A549 (cell line): ENCODE measurements around the gene RTEL1. TPM values are rescaled to one million over a fixed set of nuclear protein-coding genes. Genes with fewer than 3 reads are reported as not detected.

ENCODE experiments used
- ATAC-seq, 2 experiments: fragments of 200-7000 bp in 1 of 2; fragments of >200 bp in 1 of 2; cut with Nextera tagmentation in 1 of 2; cut with Tn5 transposase in 1 of 2; 3 replicates each; pipeline versions ENCODE4 v1.8.0 to v1.9.1; 2018 to 2020; ENCODE audit warnings: mild to moderate bottlenecking in 1 of 2, moderate library complexity in 1 of 2
- CTCF ChIA-PET: fragments of 300-600 bp; sonication (Branson Sonifier 250); formaldehyde crosslinking; extraction: SDS; loops from one replicate; lab custom pipeline; 2021; ENCODE audit warnings: antibody characterized with exemption, inconsistent platforms; lab: Yijun Ruan, JAX
- POLR2A ChIA-PET: fragments of 350-600 bp; formaldehyde crosslinking; extraction: SDS; loops from one replicate; lab custom pipeline; 2021; ENCODE audit warnings: antibody characterized with exemption, inconsistent platforms; lab: Yijun Ruan, JAX
- DNase-seq, 2 experiments: peaks; one replicate each; pipeline versions ENCODE4 v3.0.0 to v3.0.0-alpha.2; 2011 to 2016; ENCODE audit warnings: low read depth in 1 of 2, low spot score in 1 of 2
- FAIRE-seq: peaks from 2 replicates; lab custom pipeline; 2011; peaks lifted over from hg19 to GRCh38; lab: Jason Lieb, UNC
- H3K27ac ChIP-seq, 2 experiments: fragments of >200 bp; sonication (Bioruptor Twin); formaldehyde crosslinking; 3 replicates each; pipeline ENCODE4 v1.5.1; 2016 to 2017
- H3K4me1 ChIP-seq: fragments of >200 bp; sonication (Bioruptor Twin); formaldehyde crosslinking; 3 replicates; pipeline ENCODE4 v1.6.1; 2016
- H3K4me2 ChIP-seq: fragments of >200 bp; sonication (Bioruptor Twin); formaldehyde crosslinking; 3 replicates; pipeline ENCODE4 v1.6.1; 2016
- H3K4me3 ChIP-seq: fragments of >200 bp; sonication (Bioruptor Twin); formaldehyde crosslinking; 3 replicates; pipeline ENCODE4 v1.5.1; 2016
- H3K9me3 ChIP-seq: fragments of >200 bp; sonication (Bioruptor Twin); formaldehyde crosslinking; 3 replicates; pipeline ENCODE4 v1.6.1; 2016
- EHF ChIP-seq: fragments of 250-450 bp; sonication (Bioruptor Pico); IDR thresholded peaks from 2 replicates; pipeline ENCODE4 v1.5.0; 2020; ENCODE audit warnings: mild to moderate bottlenecking
- FOSB ChIP-seq: fragments of 250-450 bp; sonication (Bioruptor Pico); IDR thresholded peaks from 2 replicates; pipeline ENCODE4 v1.5.0; 2020; ENCODE audit warnings: mild to moderate bottlenecking, moderate library complexity
- HEYL ChIP-seq: fragments of 250-450 bp; sonication (Bioruptor Pico); IDR thresholded peaks from 2 replicates; pipeline ENCODE4 v1.8.0; 2021; ENCODE audit warnings: mild to moderate bottlenecking, moderate library complexity
- JUN ChIP-seq, 2 experiments: fragments of >200 bp; sonication (Bioruptor Twin); formaldehyde crosslinking; IDR thresholded peaks; 2 replicates in 1 of 2; 3 replicates in 1 of 2; pipeline ENCODE4 v1.6.1; 2016 to 2017
- NFE2L2 ChIP-seq: fragments of 150-350 bp; conservative IDR thresholded peaks from 2 replicates; pipeline ENCODE4 v1.6.1; 2014; ENCODE audit warnings: low read length
- PHF8 ChIP-seq: fragments of 200-600 bp; sonication (generic); IDR thresholded peaks from 2 replicates; pipeline ENCODE4 v1.6.1; 2016; ENCODE audit warnings: low read depth, mild to moderate bottlenecking, antibody characterized with exemption, moderate library complexity, borderline replicate concordance
- POLR2A ChIP-seq: IDR thresholded peaks from 2 replicates; pipeline ENCODE4 v1.6.1; 2012; ENCODE audit warnings: mild to moderate bottlenecking, low read length
- RAD21 ChIP-seq, 2 experiments: fragments of >200 bp in 1 of 2; sonication (Bioruptor Twin) in 1 of 2; formaldehyde crosslinking in 1 of 2; IDR thresholded peaks in 1 of 2; conservative IDR thresholded peaks in 1 of 2; 2 replicates in 1 of 2; 3 replicates in 1 of 2; pipeline ENCODE4 v1.6.1; 2012 to 2018; ENCODE audit warnings: inconsistent platforms in 1 of 2
- RCOR1 ChIP-seq: fragments of 150-350 bp; IDR thresholded peaks from 2 replicates; pipeline ENCODE4 v1.6.1; 2014; ENCODE audit warnings: antibody characterized with exemption, low read length, low read depth
- SMC3 ChIP-seq: fragments of >200 bp; sonication (Bioruptor Twin); formaldehyde crosslinking; IDR thresholded peaks from 3 replicates; pipeline ENCODE4 v1.6.1; 2018; ENCODE audit warnings: inconsistent platforms
- SREBF2 ChIP-seq: fragments of 450-650 bp; IDR thresholded peaks from 2 replicates; pipeline ENCODE4 v1.6.1; 2014; ENCODE audit warnings: mild to moderate bottlenecking, moderate library complexity
- TFCP2L1 ChIP-seq: fragments of 250-450 bp; sonication (Bioruptor Pico); IDR thresholded peaks from 2 replicates; pipeline ENCODE4 v1.5.0; 2021; ENCODE audit warnings: mild to moderate bottlenecking
- ZC3H11A ChIP-seq: fragments of 450-650 bp; IDR thresholded peaks from 2 replicates; pipeline ENCODE4 v1.6.1; 2014; ENCODE audit warnings: antibody characterized with exemption, mild to moderate bottlenecking
- WGBS: methylation state at CpG from one replicate; pipeline ENCODE4 v1.1.6; 2017; ENCODE audit errors: missing lambda C conversion rate; 5-methylcytosine and 5-hydroxymethylcytosine counted together
- polyA plus RNA-seq, 4 experiments: library from polyadenylated mRNA; depleted of rRNA in 3 of 4; stranded (reverse); fragments of >200 nt; fragmentation: RNase III in 1 of 4; extraction: RNeasy Plus Mini Kit Qiagen cat#74134 plus additional on column Dnase treatment in 1 of 4; gene quantifications; 2 replicates in 3 of 4; 3 replicates in 1 of 4; pipeline ENCODE4 v1.2.3, GENCODE V29; 2011 to 2017
- TF ChIP-seq, protein P1 (sequence below): IDR thresholded peaks from 2 replicates; pipeline ENCODE4 v1.6.1; 2012; ENCODE audit warnings: low read depth, borderline replicate concordance
- TF ChIP-seq, protein P2 (sequence below): fragments of 200-600 bp; sonication (generic); IDR thresholded peaks from 2 replicates; pipeline ENCODE4 v1.6.1; 2016; ENCODE audit warnings: antibody characterized with exemption, mild to moderate bottlenecking, moderate library complexity
- TF ChIP-seq, protein P3 (sequence below): IDR thresholded peaks from 2 replicates; pipeline ENCODE4 v1.6.1; 2012

The RTEL1 gene
- polyA plus RNA-seq, 2 of the 4 experiments (the other 2 are of a cell fraction) = 11.3 to 12.6 TPM

DNA sequence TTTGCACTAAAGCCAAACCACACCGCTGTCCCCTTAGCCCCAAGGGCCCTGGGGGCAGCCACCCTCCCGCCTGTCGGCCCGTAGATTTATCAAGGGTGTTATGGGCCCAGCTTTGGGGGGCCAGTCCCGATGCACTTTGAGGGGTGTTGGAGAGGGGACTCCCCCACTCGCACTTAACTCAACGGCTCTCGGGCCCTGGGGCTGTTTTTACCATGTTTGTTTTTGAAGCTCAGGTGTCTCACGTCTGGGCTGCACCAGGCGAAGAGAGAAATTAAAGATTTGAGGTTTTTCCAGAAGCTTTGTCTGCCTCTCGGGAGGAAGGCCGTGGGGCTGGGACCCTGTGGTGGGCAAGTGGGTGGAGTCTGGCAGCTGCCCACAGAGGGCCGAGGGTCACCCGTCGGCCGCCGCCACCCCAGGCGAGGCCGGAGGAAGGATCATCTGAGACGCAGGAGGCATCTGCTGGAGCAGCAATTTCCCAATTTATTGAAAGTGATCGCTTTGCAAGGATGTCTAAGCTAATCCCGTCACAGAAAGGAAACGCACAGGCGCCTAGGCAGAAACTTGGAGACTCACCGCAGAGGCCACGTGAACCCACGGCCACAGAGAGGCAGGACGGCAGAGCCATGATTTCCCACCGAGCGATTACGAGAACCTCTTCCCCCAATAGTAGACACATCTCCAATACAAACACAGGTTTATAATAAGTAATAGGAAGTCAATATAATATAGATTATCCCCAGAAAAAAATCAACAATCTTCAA lies 85.3 kb downstream of the RTEL1 start:
- Histone ChIP-seq H3K9me3 (no peaks in the 10 kb centered on the region), H3K27ac (no peak overlapping the region), H3K4me3 (no peak overlapping the region), H3K4me2 (no peak overlapping the region), H3K4me1 (peaks cover 17% of the 10 kb centered on the region)
- TF ChIP-seq PHF8 = no peak
- TF ChIP-seq, protein P1, sequence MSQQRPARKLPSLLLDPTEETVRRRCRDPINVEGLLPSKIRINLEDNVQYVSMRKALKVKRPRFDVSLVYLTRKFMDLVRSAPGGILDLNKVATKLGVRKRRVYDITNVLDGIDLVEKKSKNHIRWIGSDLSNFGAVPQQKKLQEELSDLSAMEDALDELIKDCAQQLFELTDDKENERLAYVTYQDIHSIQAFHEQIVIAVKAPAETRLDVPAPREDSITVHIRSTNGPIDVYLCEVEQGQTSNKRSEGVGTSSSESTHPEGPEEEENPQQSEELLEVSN = no peak
- TF ChIP-seq TFCP2L1 (CRISPR knock-in tag) = no peak
- TF ChIP-seq SMC3 = no peak
- no peak for TF ChIP-seq FOSB
- no peak for TF ChIP-seq ZC3H11A
- TF ChIP-seq RCOR1 = no peak
- TF ChIP-seq, protein P2, sequence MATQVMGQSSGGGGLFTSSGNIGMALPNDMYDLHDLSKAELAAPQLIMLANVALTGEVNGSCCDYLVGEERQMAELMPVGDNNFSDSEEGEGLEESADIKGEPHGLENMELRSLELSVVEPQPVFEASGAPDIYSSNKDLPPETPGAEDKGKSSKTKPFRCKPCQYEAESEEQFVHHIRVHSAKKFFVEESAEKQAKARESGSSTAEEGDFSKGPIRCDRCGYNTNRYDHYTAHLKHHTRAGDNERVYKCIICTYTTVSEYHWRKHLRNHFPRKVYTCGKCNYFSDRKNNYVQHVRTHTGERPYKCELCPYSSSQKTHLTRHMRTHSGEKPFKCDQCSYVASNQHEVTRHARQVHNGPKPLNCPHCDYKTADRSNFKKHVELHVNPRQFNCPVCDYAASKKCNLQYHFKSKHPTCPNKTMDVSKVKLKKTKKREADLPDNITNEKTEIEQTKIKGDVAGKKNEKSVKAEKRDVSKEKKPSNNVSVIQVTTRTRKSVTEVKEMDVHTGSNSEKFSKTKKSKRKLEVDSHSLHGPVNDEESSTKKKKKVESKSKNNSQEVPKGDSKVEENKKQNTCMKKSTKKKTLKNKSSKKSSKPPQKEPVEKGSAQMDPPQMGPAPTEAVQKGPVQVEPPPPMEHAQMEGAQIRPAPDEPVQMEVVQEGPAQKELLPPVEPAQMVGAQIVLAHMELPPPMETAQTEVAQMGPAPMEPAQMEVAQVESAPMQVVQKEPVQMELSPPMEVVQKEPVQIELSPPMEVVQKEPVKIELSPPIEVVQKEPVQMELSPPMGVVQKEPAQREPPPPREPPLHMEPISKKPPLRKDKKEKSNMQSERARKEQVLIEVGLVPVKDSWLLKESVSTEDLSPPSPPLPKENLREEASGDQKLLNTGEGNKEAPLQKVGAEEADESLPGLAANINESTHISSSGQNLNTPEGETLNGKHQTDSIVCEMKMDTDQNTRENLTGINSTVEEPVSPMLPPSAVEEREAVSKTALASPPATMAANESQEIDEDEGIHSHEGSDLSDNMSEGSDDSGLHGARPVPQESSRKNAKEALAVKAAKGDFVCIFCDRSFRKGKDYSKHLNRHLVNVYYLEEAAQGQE = no peak
- POLR2A ChIA-PET = no interaction called here
- no peak for ATAC-seq
- no peak for FAIRE-seq
- DNase-seq = no peak
- CTCF ChIA-PET = interaction anchor here (1.0 to 2.0 kb wide), 4 partner anchors 26 to 231 kb away, joined by 3 to 4 read pairs (median 4); no protein-coding TSS in a partner anchor
- WGBS = 89% methylated on average over 30 of the region's 31 CpGs

DNA sequence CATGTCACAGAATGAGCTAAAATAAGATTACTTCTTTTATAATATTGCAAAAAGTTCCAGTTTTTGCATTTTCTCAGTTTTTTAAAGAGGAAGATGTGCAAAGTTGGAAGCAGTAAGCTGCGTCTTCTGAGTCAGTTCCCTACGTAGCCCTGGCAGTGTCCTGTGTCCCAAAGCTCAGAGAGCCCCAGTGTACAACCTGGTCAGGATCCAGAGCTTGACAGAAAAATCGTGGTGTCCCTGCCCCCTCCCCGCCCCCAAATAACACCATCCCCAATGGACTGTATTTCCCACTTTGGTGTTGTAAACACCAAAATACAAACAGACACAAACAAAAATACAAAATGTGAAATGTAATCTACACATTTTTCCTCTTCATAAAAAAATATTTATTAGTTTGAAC lies 86.0 kb downstream of the RTEL1 start:
- TF ChIP-seq HEYL (CRISPR knock-in tag) = no peak
- TF ChIP-seq NFE2L2 = no peak
- no peak for TF ChIP-seq EHF
- TF ChIP-seq RAD21 (conservative IDR thresholded peaks at IDR 0.05 in 1 of 2, IDR thresholded peaks at IDR 0.05 in 1 of 2) = no peak
- ChIA-PET POLR2A (no interaction called here), CTCF (interaction anchor here (1.0 to 1.5 kb wide), 2 partner anchors 22 to 25 kb away, joined by 3 read pairs; no protein-coding TSS in a partner anchor)
- ATAC-seq = no peak
- Histone ChIP-seq H3K4me3 (no peak overlapping the region), H3K4me2 (no peak overlapping the region), H3K9me3 (no peaks in the 10 kb centered on the region), H3K4me1 (peaks cover 13% of the 10 kb centered on the region), H3K27ac (no peak overlapping the region)
- WGBS = 77% methylated on average over 4 of the region's 4 CpGs
- DNase-seq = no peak
- FAIRE-seq = no peak

DNA sequence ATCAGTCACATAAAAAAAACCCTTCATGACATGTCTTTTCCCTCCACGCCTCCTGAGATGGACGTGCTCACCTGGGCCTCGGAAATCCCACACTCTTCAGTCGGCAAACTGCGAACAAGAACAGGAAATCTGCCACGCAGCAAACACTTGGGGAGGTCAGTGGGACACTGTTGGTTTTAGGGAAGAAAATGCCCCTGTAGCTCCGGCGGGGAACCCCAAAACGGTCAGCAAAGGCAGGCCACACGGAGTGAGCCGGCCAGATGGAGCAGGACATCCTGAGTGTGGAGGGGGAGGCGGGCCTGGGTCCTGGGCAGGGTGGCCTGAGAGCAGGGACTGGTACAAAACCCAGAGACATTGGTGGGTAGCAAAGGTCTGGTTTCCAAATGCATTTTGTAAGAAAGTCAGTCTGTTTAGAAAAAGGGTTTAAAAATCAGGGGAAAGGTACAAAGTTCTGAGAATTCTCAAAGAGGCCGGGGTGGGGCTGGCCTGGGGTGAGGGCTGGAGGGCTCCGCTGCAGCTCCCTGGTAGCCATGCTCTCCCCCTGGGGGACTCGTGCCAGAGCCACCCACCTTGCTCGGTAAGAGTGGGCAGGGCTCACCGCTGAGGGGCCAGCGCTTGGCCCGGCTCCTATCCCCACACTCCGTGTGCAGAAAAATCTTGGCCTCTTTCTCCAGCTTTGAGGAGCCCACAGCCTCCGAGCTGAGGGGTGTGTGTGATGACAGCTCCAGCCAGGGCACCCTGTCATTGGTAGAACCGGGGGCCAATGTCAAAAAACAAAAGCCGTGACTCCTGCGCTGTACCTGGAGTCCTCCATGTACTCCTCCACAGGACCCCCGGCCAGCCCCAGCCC lies 86.7 kb downstream of the RTEL1 start:
- Histone ChIP-seq H3K27ac (no peak overlapping the region), H3K4me3 (no peak overlapping the region), H3K4me1 (peaks cover 12% of the 10 kb centered on the region), H3K9me3 (no peaks in the 10 kb centered on the region), H3K4me2 (no peak overlapping the region)
- no peak for FAIRE-seq
- TF ChIP-seq JUN (IDR thresholded peaks at IDR 0.05) = peak in 1 of 2 experiments; percentile 9; a peak in 1 of 5 replicates
- TF ChIP-seq POLR2A = no peak
- TF ChIP-seq SREBF2 = no peak
- TF ChIP-seq RAD21 (conservative IDR thresholded peaks at IDR 0.05 in 1 of 2, IDR thresholded peaks at IDR 0.05 in 1 of 2) = no peak
- TF ChIP-seq, protein P3, sequence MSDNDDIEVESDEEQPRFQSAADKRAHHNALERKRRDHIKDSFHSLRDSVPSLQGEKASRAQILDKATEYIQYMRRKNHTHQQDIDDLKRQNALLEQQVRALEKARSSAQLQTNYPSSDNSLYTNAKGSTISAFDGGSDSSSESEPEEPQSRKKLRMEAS = no peak
- ChIA-PET CTCF (interaction anchor here (1.0 to 1.5 kb wide), 4 partner anchors 23 to 207 kb away, joined by 3 read pairs; no protein-coding TSS in a partner anchor), POLR2A (interaction anchor here (0.6 kb wide), 1 partner anchor 17 kb away, joined by 8 read pairs; no protein-coding TSS in a partner anchor)
- WGBS = 84% methylated on average over 25 of the region's 25 CpGs
- DNase-seq = no peak
- ATAC-seq = no peak
